Stimulated activated CD4-positive, alpha-beta T cell treated with anti-CD3 and anti-CD28 coated beads, Interleukin-2, amount 100 ng/mL, for 48 hours (primary cell): ENCODE measurements around the gene QPCT.
"Not testable (repeated sequence)": the region's sequence is repeated elsewhere in the genome, so short reads cannot be mapped to it uniquely, and the experiment has no call there.

Experiments used
- DNase-seq, 2 donors: peaks; one replicate each; pipeline ENCODE4 v3.0.0-alpha.2; 2020

Gene QPCT

DNA sequence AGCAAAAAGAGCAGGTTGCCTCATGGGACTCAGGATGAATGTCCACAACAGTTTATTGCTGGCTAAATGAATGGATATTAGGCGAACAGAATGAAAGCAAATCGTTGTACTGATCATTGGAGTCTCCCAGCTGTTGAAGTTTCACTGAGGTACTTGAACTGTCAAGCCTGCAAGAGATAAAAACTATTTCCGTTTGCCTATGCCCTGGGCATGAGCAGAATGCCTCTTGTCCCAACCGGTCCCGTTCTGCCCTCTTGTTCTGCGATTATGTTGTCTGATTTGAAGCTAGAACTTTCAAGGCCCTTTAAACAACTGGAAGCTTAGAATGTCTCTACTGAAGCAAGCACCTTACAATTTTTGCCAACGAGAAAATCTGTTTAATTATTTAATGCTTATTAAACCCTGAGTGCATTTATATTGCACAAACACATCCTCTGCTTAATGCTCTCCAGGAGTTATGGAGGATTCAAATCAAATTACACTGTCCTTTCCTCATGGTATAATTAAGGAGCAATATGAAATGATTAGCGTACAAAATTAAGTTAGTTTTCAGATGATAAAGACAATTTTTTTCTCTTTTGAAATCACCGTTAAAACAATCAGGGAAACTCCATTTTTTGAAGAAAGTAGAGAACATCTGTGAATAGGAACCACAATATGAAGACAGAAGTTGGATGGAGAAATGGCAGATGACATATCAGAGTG, 17.7 kb downstream of the QPCT start:
- DNase-seq, result no peak

DNA sequence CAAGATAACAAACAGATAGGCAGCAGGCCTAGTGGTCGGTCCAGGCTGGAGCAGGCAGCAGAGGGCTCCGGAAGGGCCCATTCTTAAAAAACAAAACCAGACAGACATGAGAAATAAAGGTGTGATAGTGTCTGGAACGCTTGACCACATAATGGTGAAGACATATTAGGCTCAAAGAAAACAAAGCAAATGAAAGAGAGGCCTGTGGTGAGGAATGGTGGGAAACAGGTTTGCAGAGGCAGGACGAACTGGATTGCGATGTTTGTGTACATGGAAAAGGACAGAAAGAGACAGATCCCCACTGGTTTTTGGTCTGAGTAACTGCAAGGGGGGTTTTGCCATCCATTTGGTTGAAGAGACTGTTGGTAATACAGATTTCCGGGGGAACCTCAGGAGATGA, 19.9 kb downstream of the QPCT start:
- DNase-seq, result no peak

DNA sequence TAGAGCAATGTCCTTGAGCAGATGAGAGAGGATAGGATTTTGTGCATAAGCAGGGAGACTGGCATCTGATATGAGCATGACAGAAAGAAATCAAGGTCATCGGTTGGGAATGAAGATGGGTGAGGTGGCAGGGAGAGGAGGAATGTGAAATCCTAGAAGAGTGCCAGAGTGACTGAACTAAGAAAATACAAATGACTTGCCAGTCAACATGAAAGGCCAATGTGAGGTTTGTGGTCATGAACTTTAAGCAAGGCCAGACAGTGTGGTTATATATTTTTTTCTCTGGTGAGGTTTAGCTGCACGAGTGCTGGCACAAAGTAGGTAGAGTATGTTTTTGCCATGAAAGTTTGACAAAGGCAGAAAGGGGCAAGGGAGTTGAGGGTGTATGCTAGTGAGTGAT, 21.2 kb downstream of the QPCT start:
- no peak for DNase-seq

DNA sequence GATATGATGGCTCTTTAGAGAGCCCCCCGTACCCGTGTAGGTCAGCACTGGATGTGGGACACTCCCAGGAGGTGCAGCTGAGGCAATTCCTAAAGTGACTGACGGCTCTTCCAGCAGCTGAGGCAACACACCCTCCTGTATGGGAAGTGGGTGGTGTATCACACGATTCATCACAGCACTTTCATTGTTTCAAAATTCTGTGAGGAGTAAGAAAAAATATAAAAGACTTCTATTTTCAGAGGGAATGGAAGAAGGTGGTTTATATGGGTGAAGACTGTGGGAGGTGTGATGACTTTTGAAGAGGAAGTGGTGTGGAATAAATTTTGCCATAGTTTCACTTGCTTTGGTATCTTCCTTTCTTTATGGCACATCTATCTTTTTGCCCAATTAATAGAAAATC, 22.3 kb downstream of the QPCT start:
- DNase-seq, result no peak

DNA sequence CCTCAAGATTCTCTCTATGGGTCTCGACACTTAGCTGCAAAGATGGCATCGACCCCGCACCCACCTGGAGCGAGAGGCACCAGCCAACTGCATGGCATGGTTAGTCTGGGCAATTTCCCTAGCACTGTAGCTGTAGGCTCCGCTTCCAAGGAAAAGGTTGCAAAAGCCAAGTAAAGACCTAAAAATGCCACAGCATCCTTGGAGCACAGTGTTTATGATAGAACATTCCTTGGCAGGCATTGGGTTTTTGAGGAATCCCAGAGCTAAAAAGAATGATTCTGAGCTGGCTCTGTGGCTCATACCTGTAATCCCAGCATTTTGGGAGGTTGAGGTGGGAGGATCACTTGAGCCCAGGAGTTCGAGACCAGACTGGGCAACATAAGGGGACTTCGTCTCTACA, 22.9 kb downstream of the QPCT start:
- DNase-seq, result no peak

DNA sequence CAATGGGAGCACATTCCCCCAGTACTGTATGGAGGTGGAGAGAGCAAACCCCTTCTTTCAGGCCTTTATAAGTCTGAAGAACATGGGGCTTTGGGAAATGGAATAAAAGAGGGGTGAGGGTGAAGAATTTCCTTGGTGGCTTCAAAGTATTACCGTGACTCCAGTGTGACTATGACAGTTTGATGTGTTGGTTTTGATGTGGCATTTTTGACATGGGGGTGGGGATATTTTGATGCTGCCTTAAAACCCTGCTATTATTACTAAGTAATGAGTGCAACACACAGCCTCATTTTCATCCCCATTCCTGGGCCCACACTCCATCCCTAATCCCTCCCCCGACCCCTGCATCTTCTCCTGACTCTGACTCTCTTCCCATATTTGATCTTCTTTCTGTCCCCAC, 23.6 kb downstream of the QPCT start:
- no peak for DNase-seq

DNA sequence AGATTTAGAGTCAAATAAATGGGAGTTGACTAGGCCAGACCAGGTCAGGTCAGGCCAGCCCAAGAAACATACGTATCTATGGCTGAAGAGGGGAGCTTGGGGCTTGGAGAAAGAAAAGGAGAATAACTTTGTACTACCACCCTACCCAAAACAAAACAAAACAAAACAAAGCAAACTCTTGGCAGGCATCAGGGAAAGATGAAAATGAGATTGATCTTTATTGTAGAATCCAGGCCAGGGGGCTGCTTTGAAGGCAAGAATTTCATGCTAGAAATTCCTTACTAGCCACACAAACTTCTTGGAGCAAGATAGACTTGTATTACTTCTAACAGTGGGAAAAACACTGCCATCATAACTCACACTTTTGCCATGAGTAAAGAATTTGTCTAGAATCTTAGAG, 26.2 kb downstream of the QPCT start:
- no peak for DNase-seq

DNA sequence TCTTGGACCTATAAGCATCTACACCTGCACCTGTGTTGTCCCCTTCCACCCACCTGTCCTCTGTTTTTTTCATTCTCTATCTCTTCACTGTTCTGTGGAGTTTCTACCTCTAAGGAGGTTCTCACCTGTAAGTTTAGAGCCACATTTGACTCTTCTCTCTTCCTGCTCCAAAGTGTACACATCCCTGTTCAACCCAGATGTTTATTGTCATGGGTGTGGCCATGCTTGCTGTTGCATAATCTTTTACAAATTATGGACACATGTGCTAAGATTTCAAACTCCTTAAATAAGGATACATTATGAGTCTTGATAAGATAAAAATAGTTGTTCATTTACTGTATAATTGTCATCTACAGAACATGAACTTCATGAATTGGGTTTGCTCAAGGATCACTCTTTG, 27.6 kb downstream of the QPCT start:
- DNase-seq, result no peak

DNA sequence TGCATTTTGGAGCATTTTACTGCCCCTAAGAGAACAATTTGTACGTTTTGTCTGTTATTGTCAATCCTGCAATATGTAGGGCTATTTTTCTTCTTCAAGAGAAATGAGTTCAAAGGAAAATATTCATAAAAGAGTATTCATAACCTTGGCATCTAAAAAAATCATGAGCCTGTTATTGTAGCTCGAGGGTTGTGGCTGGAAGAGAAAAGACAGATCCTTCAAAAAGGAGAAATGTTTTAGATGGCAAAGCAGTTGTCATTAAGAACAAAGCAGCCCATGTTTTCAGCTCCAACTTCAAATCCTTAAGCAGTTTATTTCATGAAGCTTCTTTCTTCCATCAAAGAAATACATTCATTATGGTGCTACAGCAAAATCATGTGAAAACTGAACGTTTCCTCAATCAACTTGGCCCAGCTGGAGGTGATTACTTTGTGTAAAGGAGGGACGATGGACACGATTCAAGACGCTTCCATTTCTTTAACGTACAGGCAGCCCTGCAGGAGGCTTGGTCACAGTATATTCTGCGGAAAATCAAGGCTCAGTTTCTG, 31.4 kb downstream of the QPCT start:
- DNase-seq, result no peak

DNA sequence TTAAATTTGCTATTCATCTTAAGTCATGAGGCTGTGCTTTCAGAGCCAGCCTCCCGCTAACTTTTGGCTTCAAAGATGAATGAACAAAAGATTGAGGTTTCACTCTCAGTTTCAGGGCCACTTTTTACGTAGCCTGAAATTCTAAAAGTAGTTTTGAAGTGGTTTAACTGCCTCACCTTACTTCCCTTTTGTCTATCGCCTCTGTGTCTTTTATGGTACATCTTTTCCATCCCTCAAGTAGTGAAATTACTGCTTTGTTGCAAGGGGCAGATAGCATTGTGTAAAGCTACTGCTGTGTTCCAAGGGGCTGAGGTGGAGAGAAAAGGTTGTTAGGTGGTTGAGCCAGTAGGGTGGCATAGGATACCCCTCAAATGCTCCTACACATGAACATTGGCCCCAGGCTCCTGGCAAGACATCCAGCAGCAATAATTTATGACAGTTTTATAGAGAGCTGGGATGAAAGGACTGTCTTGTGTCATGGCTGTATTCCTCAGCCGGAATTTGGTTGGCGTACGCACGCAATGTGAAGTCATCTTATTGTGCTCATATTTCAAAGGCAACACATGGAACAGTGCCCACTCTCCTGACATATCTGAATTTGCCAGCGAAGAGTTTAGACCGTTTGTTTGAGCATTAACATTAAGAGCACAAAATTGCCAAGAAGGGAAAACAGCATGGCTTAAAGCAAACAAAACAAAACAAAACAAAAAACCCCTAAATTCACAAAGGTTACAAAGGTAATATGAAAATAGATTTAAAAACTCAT, 32.2 kb downstream of the QPCT start:
- peak in 1 of 2 donors; percentile 9 for DNase-seq

DNA sequence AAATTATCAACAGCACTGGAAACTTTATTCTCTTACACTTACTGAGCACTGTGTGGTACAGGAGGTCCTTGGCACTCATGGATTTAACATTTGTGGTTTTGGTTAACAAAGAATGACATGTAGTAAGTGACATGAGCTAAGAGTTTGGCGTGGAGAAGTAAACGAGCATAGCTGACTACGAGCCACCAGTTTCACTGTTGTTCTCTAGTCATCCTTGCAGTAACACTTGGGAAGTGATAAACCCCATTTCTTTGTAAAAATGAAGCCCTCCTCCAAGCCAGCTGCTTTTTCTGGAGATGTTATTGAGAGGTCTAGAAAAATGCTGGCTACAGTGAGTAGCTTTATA, 32.7 kb downstream of the QPCT start:
- peak in 1 of 2 donors; percentile 13 for DNase-seq

DNA sequence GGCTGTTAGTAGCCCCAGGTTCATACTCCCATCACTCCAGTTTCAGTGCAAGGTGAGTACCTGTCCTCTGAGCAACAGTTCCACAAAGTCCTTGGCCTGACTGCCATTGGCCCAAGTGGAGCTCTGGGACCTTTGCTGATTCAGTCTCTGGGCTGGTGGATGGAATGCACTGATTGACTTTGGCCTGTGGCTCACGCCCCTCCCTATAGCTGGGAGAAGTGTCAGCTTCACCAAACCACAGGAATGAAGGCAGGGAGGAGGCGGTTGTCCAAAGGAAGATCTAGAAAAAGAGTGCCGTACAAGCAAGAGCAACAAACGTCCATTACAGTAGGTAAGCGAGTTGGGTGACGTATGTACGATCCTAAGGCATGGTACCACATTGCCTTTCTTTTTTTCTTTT, 34.0 kb downstream of the QPCT start:
- DNase-seq, result no peak

DNA sequence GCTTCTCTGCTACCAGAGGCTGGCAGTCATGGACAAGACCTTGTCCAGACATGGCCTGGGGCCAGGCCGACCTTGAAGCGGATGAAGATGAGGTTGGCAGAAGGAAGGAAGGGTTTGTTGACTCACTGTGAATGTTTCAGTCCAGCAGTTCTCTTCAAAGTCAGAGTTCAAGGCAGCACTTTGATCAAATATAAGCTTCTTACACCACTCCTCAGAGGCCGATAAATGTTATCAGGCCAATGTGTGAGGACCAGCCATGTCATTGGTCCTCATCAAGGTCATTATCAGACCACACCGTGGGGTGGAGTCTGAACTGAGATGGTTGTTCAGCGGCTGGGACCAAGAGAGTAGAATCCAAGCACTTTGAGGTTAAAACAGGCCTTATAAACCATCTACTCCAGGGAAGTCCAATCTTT, 35.5 kb downstream of the QPCT start:
- DNase-seq, result no peak

DNA sequence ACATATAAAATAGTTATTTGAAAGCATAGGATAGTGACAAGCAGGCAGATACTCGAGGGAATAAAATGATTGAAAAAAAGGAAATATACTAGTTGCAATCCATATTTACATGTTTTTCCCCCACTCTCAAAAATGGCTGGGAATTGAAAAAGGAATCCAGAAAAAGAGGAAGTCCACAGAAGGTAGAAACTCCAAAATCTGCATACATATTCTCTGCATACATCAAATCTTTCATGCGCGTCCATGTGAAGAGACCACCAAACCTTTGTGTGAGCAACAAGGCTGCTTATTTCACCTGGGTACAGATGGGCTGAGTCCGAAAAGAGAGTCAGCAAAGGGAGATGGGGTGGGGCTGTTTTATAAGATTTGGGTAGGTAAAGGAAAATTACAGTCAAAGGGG, 36.4 kb downstream of the QPCT start:
- DNase-seq, result not testable (repeated sequence)

DNA sequence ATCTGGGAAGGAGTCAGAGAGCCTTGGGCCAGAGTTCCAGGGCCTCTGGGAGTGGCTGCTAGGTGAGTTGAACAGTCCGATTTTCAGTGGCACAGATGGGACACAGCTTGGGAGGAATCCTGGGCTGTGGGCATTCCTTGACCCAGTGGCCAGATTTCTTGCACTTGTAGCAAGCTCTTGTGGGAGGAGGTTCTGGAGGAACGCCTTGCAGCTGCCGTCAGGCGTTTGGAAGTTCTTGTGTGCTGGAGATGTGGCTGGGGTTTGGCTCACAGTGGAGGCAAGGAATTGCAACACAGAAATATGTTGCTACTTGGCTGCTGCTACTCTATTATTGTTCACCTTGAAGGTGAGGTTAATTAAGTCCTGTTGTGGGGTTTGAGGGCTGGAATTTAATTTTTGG, 39.8 kb downstream of the QPCT start:
- DNase-seq, result not testable (repeated sequence)

DNA sequence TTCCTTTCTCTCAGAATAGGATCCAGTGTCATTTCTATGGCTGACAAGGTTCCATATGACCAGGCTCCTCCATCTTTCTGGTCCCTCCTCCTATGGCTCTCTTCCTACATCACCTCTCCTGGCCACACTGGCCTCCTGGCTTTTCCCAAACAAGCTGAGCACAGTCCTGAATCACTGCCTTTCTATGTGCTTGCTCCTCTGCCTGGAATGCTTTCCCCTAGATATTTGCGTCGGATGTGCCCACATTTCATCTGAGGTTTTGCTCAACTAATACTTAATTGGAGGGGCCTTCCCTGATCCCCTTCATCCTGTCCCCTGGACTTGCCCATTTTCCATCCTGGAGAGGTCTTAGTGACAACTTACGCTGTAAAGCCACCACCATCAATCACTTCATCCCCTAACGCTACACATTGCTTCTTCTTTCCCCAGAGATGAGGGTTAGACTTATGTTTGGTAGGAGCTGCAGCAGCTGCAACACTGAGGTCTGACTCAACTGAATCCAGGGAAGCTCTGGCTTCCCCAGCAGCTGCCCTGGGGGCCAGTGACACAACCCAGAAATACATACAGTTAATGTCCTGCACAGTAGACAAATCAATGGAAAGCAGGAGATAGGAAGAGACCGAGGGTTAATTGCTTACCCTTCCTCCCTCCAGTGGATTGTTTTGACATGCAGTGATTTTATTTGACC, 42.9 kb downstream of the QPCT start:
- no peak for DNase-seq

DNA sequence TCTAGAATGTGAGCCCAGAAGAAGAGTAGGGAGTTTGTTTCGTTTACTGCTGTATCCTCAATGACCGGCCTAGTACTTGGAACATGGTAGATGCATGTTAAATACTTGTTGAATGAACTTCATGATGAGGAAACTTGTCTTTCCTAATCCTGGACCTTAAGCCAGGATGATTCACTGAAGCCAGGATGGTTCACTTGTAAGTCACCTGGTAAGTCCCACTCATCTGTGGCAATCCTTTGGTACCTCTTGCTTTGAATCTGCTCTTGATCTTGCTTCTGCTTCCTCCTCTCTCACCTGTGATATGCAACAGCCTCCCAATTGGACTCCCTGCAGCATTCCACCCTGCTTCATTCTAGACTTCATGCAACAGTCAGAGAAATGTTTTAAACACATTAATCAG, 43.6 kb downstream of the QPCT start:
- DNase-seq, result no peak

DNA sequence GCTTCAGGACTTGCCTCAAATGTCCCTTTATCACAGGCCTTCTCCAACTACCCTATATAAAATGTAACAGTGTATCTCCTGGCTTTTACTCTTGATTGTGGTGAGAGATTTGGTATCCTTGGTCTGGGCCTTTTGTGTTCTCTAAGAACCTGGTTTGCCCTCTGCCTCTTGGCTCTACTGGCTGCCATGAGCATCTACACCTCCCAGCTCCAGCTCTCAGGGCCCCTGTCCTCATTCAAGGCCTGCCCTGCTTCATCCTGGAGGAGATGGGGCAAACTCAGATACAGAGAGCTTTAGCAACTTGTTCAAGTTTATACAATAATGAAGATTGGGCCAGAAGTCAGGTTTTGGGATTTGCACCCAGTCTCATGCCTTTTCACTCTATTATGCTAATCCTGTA, 45.0 kb downstream of the QPCT start:
- DNase-seq, result no peak

DNA sequence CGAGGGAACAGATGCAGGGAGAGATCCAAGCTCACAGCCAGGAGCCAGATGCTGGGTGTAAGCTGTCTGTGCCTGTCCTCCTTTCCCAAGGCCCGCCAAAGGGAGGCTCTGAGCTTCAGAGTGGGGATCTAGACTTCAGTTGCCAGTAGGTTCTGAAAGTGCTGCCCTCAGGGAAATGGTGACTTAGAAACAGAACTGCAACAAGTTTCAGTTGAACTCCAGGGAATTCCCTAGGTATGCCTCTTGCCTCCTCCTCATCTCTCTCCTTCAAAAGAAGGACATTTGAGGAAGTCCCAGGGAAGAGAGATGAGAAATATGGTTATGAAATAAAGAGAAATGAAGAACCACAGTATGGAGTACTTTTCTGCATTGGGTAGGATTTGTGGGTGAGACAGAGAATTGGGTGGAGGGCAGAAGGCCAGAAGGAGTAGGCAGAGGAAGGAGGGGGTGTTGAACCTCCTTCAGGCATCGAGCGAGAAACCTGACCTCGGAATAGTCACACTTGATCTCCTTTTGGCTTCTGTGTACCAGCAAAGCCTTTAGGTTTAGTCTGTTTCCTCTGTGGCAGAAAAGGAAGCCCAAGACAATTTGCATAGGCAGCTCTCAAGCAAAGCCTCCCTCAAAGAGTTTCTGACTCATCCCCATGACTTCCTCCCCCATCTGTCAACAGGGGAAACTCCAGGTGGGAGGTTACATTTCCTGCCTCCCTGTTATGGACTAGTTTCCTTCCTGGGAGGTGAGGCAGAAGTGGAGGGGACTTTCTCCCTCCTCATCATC, 45.7 kb downstream of the QPCT start:
- DNase-seq, result peak; percentile 39 to 57

DNA sequence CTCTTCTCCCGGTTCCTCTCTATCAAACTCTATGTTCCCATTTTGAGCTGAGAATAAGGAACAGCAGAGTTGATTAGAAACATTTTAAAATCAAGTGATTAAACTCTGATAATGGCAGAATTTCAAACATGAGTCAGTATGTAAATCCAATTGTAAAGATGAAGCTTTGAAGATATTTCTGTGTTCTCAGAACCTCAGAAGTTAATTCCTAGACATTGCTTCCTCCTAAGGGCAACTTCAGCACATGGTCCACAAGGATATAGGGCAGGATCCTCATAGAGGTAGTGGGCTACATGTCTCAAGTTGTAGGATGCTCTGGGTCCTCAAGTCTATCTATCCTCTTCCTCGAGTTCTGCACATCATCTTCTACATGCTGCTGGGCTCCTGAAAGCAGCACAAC, 46.3 kb downstream of the QPCT start:
- DNase-seq, result no peak

DNA sequence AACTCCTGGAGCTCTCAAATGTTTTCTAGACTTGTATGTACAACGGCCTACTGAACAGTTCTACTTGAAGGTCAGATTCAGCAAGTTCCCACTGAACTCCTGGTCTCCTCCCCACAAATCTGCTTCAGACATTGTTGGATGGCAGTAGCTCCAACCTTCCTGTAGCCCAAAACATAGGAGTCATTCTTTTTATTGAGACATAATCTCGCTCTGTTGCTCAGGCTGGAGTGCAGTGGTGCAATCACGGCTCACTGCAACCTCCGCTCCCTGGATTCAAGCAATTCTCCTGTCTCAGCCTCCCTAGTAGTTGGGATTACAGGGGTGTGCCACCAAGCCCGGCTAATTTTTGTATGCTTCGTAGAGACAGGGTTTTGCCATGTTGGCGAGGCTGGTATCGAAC, 47.3 kb downstream of the QPCT start:
- DNase-seq, result no peak

DNA sequence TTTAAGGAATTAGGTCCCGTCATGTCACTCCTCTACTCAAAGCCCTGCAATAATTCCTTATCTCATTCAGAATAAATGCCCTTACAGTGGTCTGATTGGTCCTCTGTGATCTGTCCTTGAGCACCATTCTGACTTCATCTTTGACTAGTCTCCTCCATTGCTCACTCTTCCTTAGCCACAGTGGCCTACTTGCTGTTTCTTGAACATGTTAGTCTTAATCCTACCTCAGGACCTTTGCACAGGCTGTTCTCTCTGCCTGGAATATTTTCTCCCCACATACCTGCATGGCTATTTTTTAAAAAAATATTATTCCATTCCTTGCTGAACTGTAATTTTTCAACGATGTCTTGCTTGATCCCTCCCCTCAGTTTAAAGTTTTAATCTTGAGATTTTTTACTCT, 48.0 kb downstream of the QPCT start:
- DNase-seq, result no peak

DNA sequence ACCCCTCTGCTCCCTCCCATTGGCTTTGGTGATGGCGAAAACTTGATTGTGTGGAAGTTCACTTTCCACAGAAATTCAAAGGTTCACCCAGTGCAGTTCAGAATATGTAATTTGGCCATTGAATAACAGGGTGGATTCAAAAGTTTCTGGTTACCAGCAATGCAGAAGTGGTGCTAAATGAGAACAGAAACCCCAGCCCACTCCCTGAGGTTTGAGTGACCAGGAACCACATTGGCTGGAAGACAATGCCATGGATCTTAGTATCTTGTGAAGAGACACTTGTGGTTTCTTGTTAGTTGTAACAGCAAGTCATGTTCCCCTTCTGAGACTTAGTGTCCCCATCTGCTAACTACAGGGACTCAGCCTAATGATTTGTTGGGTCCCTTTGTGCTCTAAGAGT, 49.8 kb downstream of the QPCT start:
- DNase-seq, result no peak
